GM19043 (cell line): ENCODE results near the gene SECTM1.
"Not testable (repeated sequence)": the region's sequence is repeated elsewhere in the genome, so short reads cannot be mapped to it uniquely, and the experiment has no call there.

Experiments used
- ATAC-seq: cut with Tn5 transposase; IDR thresholded peaks from one replicate; pipeline ENCODE4 v1.9.1; 2021; ENCODE audit warnings: low read depth; ENCODE audit not compliant: unreplicated experiment

Gene SECTM1

DNA sequence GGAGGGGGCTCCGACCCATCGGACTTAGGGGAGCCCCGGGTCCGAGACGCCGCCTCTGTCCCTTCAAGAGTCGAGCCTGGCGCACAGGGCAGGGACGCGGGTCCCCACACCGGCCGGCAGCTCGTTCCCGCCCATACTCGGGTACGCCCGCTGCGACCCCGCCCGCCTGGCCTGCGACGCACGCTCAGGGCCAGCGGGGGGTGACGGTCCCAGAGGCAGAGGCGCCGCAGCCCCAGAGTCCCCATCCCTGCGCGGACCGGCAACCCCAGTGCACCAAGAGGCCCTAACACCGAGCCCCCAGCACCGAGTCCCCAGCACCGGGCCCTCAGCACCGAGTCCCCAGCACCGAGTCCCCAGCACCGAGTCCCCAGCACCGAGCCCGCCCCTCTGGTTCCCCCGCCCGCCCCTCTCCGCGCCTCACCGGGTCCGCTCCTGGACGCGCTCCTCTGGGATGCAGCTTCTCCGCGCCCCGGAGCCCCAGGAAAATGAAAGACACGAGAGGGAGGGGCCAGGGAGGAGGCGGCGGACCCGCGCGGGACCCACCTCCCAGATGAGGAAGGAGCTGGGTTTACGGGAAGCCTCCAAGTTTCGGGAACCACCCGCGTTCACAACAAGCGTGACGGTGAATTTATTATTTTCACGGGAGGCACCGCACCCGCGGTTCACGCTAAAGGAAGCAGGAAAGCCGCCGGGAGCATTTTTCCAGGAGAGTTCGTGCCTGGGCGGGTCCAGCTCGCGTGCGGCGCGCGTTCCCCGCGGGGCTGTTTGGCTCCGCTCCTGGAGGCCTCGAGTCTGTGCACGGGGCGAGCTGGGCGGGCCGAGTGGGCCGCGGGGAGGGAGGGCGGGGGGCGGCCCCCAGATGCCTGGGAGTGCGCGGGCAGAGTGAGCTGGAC, at the start of gene SECTM1:
Gene SECTM1, minus strand, starts transcription at position 488 of the 893 bp plus-strand sequence. CDS start 6,526 bp downstream, outside the sequence.
- ATAC-seq = no peak

DNA sequence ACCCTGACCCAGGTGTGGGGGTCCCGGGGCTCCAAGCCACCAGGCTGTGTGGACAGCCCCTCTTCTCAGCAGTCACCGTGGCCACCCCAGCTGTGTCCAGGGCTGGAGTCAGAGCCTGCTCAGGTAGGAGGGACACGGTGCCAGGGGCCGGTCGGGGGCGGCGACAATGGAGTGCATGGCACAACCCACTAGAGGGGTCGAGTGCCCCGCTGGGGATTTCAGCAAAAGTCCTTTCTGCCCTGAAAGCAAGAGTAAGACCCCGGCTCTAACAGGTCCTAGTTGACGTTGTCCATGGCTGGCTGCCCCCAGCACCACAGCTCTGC, 49.3 kb upstream of the SECTM1 start:
- no peak for ATAC-seq

DNA sequence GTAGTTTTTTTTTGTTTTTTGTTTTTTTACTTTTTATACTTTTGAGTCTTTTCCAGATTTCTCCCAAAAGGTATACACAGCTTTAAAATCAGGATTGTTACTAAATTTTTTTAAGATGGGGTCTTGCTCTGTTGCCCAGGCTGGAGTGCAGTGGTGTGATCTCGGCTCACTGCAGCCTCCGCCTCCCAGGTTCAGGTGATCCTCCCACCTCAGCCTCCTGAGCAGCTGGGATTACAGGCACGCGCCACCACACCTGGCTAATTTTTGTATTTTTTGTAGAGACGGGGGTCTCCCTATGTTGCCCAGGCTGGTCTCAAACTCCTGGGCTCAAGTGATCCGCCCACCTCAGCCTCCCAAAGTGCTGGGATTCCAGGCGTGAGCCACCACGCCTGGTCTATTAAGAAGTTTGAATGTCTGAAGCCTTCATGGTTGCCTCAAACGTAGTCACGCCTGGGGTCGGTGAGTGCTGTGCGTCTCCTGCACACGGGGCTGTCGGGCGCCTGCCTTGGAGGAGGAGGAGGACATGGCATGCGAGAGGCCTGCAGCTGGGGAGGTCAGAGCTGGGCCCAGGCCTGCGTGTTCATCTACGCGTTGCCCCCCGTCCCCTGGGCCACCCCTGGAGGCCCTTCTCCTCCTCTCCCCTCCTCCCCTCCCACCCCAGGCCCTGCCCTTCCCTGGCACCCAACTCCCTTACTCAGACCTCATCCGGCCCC, 48.8 kb upstream of the SECTM1 start:
- not testable (repeated sequence) for ATAC-seq

GRCh38 chr17:82381703-82382009, 48.1 kb upstream of the SECTM1 start:
- ATAC-seq = not testable (repeated sequence)

DNA sequence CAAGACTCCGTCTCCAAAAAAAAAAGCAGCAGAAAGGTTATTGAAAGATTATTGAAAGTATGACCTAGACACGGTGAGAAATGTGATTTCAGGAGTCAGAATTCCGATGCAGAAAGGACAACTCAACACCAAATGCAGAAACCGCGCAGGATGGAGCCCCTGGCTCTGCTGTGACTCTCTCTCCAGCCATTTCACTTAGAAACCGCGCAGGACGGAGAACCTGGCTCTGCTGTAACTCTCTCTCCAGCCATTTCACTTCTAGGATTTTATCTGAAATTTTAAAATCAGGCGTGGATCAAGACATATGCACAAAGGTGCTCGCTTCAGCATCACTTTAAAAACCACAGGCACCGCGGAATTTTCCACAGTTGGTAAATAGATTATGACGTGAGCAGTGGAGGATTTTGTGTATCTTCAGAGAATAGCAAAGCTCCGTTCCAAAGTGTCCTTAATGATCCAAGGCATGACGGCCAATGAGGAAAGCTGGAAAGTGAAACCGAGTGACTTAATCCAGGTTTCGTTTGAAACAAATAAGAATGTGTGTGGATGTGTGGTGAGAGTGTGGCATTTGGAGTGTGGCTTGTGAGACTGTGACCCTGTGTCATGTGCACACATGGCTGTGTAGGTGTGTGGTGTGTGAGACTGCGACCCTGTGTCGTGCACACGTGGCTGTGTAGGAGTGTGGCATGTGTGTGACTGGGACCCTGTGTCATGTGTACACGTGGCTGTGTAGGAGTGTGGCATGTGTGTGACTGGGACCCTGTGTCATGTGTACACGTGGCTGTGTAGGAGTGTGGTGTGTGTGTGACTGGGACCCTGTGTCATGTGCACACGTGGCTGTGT, 47.5 kb upstream of the SECTM1 start:
- ATAC-seq = no peak

DNA sequence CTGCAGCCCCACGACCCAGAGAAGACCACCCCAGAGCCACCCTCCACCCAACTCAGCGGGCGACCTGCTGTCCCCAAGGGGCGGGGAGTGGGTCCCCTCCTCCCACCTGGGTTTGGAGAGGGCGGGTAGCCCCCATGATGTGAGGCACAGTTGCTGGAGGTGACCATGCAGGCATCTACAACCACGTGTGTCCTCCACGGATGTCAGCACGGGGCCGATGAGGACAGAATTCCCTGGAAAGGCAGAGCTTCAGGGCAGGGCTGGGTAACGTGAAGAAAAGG, 45.1 kb upstream of the SECTM1 start:
- ATAC-seq = no peak

DNA sequence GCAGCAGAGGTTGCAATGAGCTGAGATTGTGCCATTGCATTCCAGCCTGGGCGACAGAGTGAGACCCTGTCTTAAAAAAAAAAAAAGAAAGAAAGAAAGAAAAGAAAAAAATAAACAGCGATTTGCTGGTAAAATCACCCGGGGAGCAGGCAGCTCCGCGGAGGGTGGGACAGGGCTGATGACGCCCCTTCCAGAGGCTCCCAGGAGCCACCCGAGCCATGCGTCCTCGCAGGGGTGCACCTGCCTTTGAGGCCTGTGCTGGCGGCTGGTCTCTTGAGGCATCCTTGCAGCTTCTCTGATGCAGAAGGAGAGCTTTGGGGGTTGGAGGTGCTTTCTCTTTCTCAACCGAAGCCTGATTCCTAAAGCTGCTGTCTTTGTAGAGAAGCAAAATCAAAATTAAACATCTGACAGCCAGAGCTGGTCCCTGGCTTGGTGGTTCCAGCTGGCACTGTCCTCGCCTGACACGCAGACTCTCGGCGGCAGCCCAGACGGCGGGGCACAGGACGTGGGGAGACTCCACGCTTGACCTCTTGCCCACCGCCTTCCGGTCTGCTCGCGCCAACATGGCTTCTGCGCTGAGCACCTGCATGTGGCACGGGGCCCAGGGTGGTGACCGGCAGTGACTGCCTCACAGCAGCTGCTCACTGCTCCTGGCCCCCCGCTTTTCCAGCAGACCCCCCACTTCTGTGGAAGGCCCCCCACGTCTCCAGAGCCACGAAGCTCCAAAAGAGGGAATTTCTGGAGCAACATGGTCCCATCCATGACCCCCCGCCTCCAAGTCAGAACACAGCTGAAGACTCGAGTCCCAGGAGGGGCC, 44.6 kb upstream of the SECTM1 start:
- no peak for ATAC-seq

DNA sequence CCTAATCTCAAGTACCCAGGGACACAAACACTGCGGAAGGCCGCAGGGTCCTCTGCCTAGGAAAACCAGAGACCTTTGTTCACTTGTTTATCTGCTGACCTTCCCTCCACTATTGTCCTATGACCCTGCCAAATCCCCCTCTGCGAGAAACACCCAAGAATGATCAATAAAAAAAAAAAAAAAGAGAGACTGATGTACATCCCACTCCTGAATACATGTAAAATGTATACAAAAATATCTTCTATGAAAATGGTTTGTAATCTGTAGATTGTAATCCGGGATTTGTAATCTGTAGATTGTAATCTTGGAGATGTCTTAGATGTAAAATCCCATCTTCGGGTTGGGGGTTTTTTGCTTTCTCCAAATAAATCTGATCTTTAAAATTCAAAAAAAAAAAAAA, 43.7 kb upstream of the SECTM1 start:
- not testable (repeated sequence) for ATAC-seq

DNA sequence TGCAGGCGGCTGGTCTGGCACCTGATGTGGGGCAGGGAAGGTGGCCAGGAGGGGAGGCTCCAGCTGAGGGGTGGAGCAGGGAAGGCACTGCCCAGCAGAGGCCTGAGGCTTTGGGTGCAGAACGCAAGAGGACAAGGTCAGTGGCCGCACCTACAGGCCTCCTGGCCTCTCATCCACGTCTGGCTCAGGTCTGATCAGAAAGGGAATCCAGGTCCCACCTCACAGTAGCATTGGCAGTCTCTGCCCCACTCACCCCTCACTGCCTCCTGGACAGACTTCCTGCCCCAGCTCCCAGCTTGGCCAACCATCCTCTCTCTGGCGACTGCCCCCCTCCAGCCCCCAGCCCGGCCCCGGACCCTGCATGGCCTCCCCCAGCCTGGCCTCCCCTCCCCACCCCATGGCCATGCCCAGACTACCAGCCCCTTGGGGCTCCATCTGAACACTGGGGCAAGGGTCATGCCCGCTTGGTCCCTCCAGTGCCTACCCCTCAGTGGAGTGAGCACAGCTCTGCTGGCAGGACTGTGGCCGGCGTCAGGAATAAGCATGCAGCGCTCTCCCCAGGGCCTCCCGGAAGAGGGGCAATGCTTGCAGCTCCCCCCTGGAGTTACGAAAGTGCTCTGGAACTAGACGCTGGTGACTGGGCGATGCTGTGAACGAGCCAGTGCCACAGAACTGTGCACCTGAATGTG, 42.6 kb upstream of the SECTM1 start:
- ATAC-seq = no peak

- ATAC-seq = no peak
Measured at GRCh38 chr17:82375359-82376041, 41.9 kb upstream of the SECTM1 start.

DNA sequence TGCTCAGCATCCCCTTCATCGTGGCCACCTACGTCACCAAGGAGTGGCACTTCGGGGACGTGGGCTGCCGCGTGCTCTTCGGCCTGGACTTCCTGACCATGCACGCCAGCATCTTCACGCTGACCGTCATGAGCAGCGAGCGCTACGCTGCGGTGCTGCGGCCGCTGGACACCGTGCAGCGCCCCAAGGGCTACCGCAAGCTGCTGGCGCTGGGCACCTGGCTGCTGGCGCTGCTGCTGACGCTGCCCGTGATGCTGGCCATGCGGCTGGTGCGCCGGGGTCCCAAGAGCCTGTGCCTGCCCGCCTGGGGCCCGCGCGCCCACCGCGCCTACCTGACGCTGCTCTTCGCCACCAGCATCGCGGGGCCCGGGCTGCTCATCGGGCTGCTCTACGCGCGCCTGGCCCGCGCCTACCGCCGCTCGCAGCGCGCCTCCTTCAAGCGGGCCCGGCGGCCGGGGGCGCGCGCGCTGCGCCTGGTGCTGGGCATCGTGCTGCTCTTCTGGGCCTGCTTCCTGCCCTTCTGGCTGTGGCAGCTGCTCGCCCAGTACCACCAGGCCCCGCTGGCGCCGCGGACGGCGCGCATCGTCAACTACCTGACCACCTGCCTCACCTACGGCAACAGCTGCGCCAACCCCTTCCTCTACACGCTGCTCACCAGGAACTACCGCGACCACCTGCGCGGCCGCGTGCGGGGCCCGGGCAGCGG, 41.2 kb upstream of the SECTM1 start:
- no peak for ATAC-seq

DNA sequence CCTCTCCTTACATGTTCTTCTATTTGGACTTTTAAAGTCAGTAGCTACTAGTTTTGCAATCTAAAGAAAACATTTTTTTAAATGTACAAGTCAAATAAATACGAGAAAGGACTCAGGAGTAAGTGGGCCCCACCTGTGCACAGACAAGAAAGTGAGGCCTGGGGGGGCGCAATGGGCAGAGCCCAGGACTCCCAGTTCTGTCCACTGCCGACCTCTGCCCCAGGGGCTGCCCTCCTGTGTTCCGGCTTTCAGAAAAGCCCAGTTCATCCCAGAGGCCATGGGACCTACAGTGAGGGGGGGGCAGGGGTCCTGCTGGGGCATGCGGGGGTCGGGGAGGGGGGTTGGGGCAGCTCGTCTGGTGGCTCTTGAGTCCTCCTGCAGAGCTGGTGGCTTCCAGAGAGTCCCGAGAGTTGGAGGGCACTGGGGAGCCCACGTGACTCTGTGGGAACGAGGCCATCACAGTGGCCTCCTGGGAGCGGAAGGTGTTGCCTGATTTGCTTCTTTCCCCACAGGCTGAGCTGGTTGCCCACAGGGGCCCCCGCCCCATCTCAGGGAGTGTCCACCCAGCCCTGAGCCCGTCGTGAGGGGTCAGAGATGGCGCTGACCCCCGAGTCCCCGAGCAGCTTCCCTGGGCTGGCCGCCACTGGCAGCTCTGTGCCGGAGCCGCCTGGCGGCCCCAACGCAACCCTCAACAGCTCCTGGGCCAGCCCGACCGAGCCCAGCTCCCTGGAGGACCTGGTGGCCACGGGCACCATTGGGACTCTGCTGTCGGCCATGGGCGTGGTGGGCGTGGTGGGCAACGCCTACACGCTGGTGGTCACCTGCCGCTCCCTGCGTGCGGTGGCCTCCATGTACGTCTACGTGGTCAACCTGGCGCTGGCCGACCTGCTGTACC, 40.4 kb upstream of the SECTM1 start:
- ATAC-seq = no peak

GRCh38 chr17:82373072-82373452, 39.5 kb upstream of the SECTM1 start:
- not testable (repeated sequence) for ATAC-seq

DNA sequence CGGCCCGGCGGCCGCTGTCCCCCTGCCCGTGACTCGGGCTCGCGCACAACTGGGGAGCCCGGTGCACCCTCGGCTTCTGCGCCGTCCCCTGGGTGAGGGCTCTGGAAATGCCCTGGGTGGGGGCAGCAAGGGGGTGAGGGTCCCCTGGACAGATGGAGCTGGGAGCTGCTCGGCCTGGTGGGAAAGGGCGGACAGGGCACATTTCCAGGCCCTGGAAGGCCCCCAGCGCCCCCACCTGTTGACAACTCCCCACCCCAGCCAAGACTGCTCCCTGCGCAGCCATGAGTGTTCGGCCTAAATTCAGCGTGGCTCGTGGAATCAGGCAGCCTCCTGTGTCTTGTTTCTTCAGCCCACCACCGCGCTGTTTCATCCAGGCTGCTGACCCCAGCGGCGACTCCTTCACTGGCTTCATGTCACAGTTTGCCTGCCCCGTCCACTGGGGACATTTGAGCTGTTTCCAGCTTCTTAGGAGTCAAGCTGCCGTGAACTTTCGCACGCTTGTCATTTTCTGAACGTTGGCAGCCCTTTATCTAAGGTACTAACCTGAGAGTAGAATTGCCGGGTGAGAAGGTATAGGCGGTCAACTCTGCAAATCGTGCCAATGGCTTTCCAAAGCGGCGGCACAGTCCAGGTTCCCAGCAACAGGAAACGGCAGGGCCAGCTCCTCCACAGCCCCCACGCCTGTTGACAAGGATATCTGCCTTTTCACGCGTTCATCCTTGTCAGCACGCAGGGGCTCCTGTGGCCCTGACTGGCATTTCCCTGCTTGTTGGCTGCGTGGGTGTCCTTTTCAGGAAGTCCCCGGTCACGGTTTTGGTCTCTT, 38.9 kb upstream of the SECTM1 start:
- ATAC-seq = no peak

DNA sequence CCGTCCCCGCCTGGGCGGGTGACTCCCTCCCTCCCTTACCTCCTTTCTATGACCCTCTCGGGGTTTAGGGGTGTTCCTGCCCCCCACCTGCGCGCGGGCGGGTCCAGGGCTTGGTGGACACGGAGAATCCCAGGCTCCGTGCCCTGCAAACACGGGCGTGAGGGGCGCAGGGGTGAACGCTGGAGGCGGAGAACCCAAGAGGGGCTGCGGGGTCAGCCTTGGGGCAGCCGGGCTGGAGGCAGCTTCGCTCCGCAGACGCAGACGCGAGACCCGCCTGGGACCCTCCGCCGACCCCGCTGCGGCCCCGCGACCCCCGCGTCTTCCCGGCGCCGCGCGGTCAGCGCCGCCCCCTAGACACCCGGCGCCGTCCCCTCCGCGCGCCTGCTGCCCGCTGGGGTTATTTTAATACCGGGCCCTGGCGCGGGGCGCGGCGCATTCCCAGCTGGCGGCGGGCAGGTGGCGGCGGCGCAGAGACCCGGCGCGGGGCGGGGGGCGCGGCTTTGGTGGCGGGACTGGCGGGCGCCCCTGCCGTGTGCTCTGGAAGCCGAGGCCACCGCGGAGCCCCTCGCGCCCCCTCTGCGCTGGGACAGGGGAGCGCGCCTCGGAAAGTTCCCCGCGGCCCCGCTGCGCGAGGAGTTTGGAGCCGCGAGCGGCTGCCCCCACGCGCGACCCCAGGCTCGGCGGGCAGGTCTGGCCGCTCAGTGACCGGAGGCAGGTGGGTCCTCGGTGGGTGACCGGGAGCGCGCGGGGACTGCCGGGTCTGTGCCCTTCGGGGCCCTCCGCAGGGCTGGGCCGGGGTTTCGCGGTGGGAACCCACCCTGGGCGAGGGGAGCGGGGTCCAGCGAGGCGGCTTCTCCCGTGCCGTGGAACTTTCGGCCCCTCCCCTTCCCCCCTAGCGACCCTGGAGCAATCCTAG, 38.0 kb upstream of the SECTM1 start, which contains the start of gene UTS2R:
Gene UTS2R, plus strand, starts transcription at position 433 of the 916 bp plus-strand sequence. CDS start 2,560 bp downstream, outside the sequence.
- no peak for ATAC-seq
